Epithelial cell of proximal tubule (primary cell): Measurements from ENCODE around the gene NPIPB2. TPM values are rescaled to one million over a fixed set of nuclear protein-coding genes. Genes with fewer than 3 reads are reported as not detected.

Experiments used
- total RNA-seq: library from RNA; depleted of rRNA; stranded (reverse); fragments of >200 nt; gene quantifications from 2 replicates; pipeline ENCODE4 v1.2.3, GENCODE V29; 2015

The NPIPB2 gene
- total RNA-seq, 1 donor from 2014 or later, result not detected

Other genes starting within 250 kb of the NPIPB2 start
- gene TXNDC11, start 199.2 kb downstream of the NPIPB2 start, total RNA-seq, result 20.2 and 29.9 TPM in 2 replicates
- gene ZC3H7A, start 144.8 kb downstream of the NPIPB2 start, total RNA-seq, result 13.7 and 14.5 TPM in 2 replicates
- gene RSL1D1, start 90.5 kb downstream of the NPIPB2 start, total RNA-seq, result 141 and 206 TPM in 2 replicates
- 87.3 and 145 TPM in 2 replicates for gene GSPT1, start 26.1 kb downstream of the NPIPB2 start, total RNA-seq
- gene TNFRSF17, start 23.2 kb upstream of the NPIPB2 start, total RNA-seq, result not detected in 2 replicates
- gene SNX29, start 34.7 kb upstream of the NPIPB2 start, total RNA-seq, result 4.1 and 6.7 TPM in 2 replicates